H7 (cell line): ENCODE data around the gene PTGER2. TPM values are rescaled to one million over a fixed set of nuclear protein-coding genes. Genes with fewer than 3 reads are reported as not detected.

ENCODE experiments used
- DNase-seq: peaks from one replicate; pipeline ENCODE4 v3.0.0; 2012
- H3K27me3 ChIP-seq: 2 replicates; pipeline ENCODE4 v1.6.0; 2011; ENCODE audit warnings: mild to moderate bottlenecking, low read length; ENCODE audit not compliant: control insufficient read depth, insufficient read depth
- H3K36me3 ChIP-seq: replicated peaks from 2 replicates; pipeline ENCODE4 v1.5.1; 2011; ENCODE audit warnings: low read length; ENCODE audit not compliant: control insufficient read depth, insufficient read depth
- H3K4me3 ChIP-seq: 2 replicates; pipeline ENCODE4 v1.5.1; 2011; ENCODE audit warnings: low read depth, mild to moderate bottlenecking, control low read depth, low read length, moderate library complexity; ENCODE audit not compliant: insufficient read depth
- total RNA-seq: library from RNA; depleted of rRNA; stranded (reverse); fragments of >200 nt; shearing (Covaris generic); gene quantifications from 2 replicates; pipeline ENCODE4 v1.2.3, GENCODE V29; 2014

PTGER2 gene
- total RNA-seq, 1 experiment from 2014 or later: 0.24 TPM

DNA sequence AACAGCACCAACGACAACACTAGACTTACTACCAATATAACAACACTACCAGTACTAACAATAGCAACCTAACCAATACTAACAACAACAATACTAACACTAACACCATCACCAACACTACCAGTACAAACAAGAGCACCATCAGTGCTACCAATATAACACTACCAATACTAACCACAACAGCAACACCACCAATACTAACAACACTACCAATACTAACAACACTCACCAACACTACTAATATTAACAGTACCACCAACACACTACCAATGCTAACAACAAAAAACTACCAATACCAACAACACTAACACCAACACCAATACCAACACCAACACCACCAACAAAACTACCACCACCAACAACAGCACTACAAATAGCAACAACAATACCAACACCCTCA lies 25.1 kb downstream of the PTGER2 start:
- Histone ChIP-seq H3K36me3 (no peaks in the 10 kb centered on the region), H3K27me3 (no peaks in the 10 kb centered on the region), H3K4me3 (no peak overlapping the region)
- DNase-seq: no peak

DNA sequence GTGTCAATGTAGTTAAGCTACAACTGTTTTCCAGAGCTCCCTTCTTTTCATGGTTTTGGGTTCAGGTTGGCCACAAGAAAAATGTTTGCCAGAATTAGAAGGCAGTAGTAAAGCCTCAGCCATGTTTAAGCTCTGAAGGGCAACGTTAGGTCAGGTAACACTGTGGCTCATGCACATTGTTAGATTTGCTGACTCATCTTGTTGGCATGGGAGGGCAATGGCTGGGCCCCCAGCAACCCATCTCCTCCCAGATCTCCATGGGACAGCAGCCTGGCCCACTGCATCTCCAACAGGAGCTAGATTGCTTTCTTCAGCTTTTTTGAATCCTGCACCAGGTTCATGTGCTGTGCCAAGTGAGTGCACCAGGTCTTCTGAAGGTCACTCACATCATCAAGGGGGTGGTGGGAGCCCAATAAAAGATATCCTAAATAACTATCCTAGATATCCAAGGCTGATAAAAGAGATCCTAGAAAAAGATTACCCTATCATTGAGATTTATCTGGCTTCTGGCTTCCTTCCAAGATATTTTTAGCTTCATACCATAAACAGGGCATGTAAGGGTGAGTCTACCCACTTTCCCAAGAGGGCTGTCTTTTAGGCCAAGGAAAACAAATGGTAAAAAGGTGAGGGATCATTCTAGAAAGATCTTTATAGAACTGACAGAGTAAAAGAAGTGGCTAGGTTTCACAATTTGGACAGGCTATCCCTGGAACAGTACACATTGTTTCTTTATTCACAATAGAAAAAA lies 28.9 kb downstream of the PTGER2 start:
- Histone ChIP-seq H3K36me3 (no peaks in the 10 kb centered on the region), H3K4me3 (no peak overlapping the region), H3K27me3 (no peaks in the 10 kb centered on the region)
- no peak for DNase-seq

DNA sequence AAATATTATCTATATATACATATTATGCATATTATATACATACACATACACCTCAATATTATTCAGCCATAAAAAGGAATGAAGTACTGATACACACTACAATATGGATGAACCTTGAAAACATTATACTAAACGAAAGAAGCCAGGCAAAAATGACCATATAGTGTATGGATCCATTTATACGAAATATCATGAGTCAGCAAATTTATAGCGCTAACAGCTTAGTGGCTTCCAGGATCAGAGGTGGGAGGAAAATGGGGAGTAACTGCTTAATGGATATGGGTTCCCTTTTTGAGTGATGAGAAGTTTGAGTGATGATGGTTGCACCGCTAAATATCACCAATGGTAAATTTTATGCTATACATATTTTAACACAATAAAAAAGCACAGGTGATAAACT lies 32.7 kb downstream of the PTGER2 start:
- Histone ChIP-seq H3K27me3 (no peaks in the 10 kb centered on the region), H3K36me3 (no peaks in the 10 kb centered on the region), H3K4me3 (no peak overlapping the region)
- no peak for DNase-seq

DNA sequence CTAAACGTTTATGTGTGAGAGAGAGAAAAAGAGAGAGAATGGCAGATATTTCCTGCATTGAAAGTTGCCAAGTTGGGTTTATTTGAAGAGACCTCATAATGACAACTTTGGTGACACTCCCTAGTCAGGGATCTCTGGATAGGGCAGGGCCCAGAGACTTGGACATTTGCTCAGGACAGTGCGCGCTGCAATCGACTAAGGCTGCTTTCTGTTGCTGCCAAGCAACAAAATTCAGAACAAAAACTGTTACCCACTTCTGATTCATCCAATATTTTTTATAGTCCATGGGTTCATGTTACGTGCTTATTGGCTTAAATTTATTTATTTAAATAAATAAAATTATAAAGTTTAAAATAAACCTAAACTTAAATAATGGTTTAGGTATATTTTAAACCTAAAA lies 34.2 kb downstream of the PTGER2 start:
- Histone ChIP-seq H3K36me3 (no peaks in the 10 kb centered on the region), H3K27me3 (no peaks in the 10 kb centered on the region), H3K4me3 (no peak overlapping the region)
- no peak for DNase-seq

DNA sequence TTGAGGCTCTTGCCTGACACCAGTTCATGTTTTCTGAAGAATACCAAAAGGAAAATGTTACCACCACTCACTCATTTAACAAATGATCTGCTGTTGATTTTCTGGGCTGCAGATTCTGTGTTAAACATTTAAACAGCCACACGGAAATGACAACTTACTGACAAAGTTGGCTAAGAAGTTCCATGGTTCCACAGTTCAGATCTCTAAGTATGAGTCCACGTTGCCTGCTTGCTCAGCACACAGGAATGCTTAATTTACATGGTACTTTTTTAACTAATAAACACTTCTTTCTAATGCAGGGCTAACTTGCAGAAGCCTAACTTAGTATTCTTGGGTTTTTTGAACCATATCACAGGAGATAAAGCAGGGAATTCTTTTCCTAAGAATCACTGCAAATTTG lies 34.7 kb downstream of the PTGER2 start:
- H3K27me3 ChIP-seq: no peaks in the 10 kb centered on the region
- DNase-seq: no peak
- no peak overlapping the region for H3K4me3 ChIP-seq
- H3K36me3 ChIP-seq: no peaks in the 10 kb centered on the region

DNA sequence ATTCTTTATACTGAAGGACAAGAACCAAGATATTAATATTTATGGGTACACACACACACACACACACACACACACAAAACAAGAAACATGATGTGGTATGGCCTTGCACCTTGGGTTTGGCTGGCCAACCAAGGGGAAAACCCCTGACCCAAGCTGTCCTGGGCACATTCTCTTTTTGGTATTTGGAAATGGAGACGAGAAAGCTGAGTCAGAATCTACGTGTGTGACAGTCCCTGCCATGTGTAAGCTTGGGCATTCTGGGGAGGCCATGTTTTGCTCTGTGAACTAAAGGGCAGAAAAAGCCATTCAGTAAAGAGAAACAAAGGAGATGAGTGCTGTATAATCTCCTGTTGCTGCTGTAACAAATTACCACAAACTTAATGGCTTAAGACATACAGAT lies 35.6 kb downstream of the PTGER2 start:
- H3K4me3 ChIP-seq: no peak overlapping the region
- no peaks in the 10 kb centered on the region for H3K36me3 ChIP-seq
- no peaks in the 10 kb centered on the region for H3K27me3 ChIP-seq
- no peak for DNase-seq

DNA sequence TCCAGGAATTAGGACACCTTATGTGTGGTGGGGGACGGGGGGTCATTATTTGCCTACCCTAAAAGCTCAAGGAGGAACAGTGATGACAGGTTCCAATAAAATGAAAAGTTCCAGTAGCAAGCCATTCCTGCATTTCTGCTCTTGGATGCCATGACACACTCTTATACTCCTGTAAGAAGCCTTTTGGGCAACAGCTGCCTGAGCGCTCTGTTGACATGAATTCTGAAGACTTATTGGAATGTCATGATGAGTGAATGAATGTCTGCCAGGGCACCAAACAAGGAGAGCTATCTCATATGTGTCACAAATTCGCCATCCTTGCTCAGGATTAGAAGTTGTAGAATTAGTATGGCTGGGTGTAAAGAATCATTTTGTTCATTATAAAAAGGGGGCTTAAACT lies 36.3 kb downstream of the PTGER2 start:
- Histone ChIP-seq H3K27me3 (no peaks in the 10 kb centered on the region), H3K4me3 (no peak overlapping the region), H3K36me3 (no peaks in the 10 kb centered on the region)
- no peak for DNase-seq

DNA sequence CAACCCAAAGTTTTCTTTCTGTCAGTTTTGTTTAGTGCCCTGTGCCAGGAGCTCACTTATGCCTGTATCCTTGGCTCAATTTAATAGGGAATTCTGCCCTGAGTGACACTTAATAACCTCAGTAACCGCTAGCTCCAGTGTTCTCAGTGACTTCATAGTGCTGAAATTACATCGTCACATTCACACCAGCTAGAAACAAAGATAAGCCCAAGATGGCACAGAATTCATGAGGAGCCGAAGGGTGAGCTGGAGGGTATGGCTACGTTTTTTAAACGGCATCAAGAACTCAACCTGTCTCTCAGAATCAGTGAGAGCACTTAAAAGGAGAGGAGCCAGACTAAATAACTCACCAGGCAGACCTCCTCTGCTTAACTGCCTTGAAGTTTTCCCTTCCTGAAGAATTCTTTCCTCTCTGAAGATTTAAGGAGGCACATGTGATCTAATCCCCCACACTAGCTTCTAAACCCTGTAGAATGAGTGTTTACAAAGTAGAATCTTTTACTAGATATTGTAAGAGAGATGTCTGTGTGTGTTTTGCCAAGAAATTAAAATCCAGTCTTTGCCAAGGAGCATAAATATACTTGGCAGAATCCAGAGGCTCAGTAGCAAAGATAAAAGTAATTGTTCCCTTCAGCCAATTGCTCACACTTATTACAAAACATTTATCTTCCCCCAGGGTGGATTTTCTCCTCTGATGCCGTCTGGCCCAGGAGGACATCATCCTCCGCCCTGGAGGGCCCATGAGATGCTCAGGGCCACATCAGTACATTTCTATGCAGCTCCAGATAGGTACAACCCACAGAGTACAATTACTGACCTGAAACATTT lies 37.3 kb downstream of the PTGER2 start:
- H3K4me3 ChIP-seq: no peak overlapping the region
- no peaks in the 10 kb centered on the region for H3K27me3 ChIP-seq
- no peak for DNase-seq
- H3K36me3 ChIP-seq: no peaks in the 10 kb centered on the region

DNA sequence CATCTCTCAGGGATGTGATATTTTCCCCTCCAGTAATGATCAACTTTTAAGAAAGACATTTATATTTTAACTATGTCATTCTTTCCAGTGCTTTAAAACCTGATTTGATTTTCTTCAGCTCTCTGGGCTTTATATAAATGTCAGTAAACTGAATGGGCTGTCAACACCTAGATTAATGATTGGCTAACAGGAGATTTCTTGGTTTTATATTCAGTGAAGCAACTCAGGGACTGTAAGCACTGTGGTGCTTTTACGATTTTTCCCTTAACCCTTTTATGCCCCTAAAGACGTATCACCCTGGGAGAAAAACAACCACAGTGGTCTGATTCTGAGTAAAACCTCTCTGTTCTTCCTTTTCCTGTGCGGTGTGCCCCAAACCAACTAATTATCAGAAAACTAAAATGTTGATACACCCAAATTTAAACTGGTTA lies 38.0 kb downstream of the PTGER2 start:
- Histone ChIP-seq H3K27me3 (no peaks in the 10 kb centered on the region), H3K36me3 (no peaks in the 10 kb centered on the region), H3K4me3 (no peak overlapping the region)
- DNase-seq: no peak

DNA sequence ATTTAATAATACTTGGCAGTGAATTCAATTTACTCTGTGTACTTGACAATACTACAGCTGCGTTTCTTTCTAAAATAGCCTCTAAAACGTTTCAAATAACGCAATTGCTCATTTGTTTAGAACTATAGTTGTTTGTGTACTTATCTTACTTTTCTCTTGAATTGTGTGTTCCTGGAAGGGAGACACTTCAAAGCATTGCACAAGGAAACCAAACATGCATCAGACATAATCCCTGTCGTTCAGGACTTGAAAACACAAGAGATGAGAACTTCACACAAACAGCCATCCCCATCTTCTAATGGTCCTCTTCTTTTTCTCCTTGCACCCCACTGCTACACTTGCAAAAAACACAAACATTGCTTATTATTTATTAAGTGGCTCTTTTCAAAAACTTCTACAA lies 38.5 kb downstream of the PTGER2 start:
- Histone ChIP-seq H3K36me3 (no peaks in the 10 kb centered on the region), H3K27me3 (no peaks in the 10 kb centered on the region), H3K4me3 (no peak overlapping the region)
- no peak for DNase-seq

DNA sequence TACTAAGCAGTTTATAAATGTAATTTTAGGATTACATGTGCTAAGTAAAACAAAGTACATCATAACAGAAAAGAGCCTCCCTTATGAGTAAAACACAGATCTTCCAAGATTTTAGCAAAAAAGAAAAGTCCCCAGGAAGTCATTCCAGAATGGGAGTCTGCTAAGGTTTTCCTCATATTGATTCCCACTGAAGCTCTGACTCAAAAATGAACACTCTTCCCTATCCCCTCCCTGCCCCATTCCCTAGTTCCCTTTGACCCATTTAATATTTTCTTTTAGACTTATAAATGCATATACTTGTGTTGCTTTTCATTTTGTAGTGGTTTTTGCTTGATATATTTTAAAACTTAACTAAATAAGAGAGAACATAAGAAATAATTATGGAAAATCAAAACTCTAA lies 40.1 kb downstream of the PTGER2 start:
- no peak overlapping the region for H3K4me3 ChIP-seq
- no peaks in the 10 kb centered on the region for H3K27me3 ChIP-seq
- DNase-seq: no peak
- no peaks in the 10 kb centered on the region for H3K36me3 ChIP-seq

DNA sequence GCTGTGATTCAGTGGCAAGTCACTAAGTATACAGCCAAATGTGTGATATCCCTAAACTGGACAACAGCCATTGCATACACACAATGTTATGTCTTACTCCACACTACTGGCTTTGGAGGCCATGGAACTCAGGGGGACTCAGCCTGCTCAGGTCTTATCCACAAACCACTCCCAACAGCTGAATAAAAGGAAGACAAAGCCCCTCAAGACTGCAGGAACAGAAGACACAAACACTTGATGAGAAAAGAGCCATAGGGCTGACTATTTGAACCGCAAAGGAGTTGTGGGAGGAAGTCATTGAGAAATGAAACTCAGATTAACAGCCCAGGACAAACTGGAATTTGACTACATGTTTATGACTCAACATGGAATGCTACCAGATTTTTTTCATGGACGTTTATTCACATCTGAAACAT lies 40.9 kb downstream of the PTGER2 start:
- no peak overlapping the region for H3K4me3 ChIP-seq
- H3K27me3 ChIP-seq: no peaks in the 10 kb centered on the region
- no peaks in the 10 kb centered on the region for H3K36me3 ChIP-seq
- DNase-seq: no peak

DNA sequence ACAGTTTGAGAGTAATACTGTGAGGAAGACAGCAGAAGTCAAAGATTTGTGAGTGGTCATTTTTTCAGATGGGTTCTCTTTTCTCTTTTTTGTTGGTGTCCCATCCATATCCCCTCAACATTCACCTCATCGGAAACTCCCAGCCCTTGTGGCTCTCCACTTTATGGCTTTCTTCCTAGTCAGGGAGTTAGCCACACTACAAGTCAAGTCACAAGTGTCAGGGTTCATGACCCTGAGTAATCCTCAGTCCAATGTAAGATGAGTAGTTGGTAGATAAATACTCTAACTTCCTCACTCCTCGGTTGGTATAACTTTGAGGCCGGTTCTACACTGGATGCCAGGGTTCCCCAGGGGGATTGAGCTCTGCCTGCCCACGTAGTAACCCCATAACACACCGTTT lies 41.4 kb downstream of the PTGER2 start:
- DNase-seq: no peak
- Histone ChIP-seq H3K4me3 (no peak overlapping the region), H3K36me3 (no peaks in the 10 kb centered on the region), H3K27me3 (no peaks in the 10 kb centered on the region)

DNA sequence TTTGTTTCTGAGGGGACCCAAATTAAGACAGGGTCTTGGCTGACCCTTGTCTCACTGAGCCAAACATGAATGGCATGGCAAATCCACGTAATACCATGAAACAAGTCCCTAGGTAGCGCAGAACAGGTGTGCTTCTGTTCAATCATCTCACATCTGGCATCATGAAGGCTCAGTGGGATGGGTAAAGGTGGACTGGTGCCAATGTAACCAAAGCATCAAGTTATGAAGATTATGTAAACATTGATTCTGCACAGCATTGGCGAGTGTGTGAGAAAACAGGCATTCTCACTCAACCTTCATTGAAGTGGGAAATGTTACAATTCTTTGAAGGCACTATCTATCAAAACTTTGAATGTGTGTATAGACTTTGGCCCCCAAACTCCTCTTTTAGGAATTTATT lies 41.9 kb downstream of the PTGER2 start:
- Histone ChIP-seq H3K4me3 (no peak overlapping the region), H3K27me3 (no peaks in the 10 kb centered on the region), H3K36me3 (no peaks in the 10 kb centered on the region)
- DNase-seq: no peak

DNA sequence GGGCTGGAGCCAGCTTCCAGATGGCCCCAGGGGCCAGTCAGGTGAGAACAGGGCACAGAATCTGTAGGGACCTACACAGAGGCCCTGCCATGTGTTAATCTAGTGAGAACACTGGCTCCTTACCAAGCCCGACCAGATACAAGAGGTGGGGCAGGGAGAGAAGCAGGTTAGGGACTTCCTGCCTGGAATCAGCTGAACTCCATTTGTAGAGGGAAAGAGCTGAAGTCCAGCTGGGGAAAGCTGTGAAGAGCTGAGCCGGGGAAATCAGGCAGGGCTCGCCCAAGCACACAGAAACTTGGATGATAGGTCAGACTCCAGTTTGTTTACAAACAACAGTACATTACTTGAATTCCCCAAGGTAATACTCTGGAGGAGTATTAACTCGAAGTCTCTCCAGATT lies 46.7 kb downstream of the PTGER2 start:
- Histone ChIP-seq H3K4me3 (no peak overlapping the region), H3K36me3 (no peaks in the 10 kb centered on the region), H3K27me3 (no peaks in the 10 kb centered on the region)
- no peak for DNase-seq
